HEK293T (cell line): ENCODE results near the gene PSPC1.

ENCODE experiments used
- BHLHE40 ChIP-seq: fragments of 450-650 bp; IDR thresholded peaks from 2 replicates; pipeline ENCODE4 v1.6.1; 2016; ENCODE audit warnings: mild to moderate bottlenecking, moderate library complexity, borderline replicate concordance
- ELF4 ChIP-seq: fragments of 450-650 bp; IDR thresholded peaks from 2 replicates; pipeline ENCODE4 v1.6.1; 2017; ENCODE audit warnings: antibody characterized with exemption
- FOXA1 ChIP-seq: fragments of 450-650 bp; IDR thresholded peaks from 2 replicates; pipeline ENCODE4 v1.6.1; 2016; ENCODE audit warnings: mild to moderate bottlenecking
- FOXK2 ChIP-seq: fragments of 450-650 bp; IDR thresholded peaks from 2 replicates; pipeline ENCODE4 v1.6.1; 2016; ENCODE audit warnings: mild to moderate bottlenecking
- FOXM1 ChIP-seq: fragments of 450-650 bp; IDR thresholded peaks from 2 replicates; pipeline ENCODE4 v1.6.1; 2017; ENCODE audit warnings: mild to moderate bottlenecking, borderline replicate concordance
- HDGF ChIP-seq: fragments of 450-650 bp; IDR thresholded peaks from 2 replicates; pipeline ENCODE4 v1.6.1; 2017; ENCODE audit warnings: antibody characterized with exemption, borderline replicate concordance
- LEF1 ChIP-seq: fragments of 450-650 bp; IDR thresholded peaks from 2 replicates; pipeline ENCODE4 v1.6.1; 2017; ENCODE audit warnings: mild to moderate bottlenecking, borderline replicate concordance
- SP1 ChIP-seq: fragments of 450-650 bp; IDR thresholded peaks from 2 replicates; pipeline ENCODE4 v1.6.1; 2017
- SUZ12 ChIP-seq: fragments of 450-650 bp; IDR thresholded peaks from 2 replicates; pipeline ENCODE4 v1.6.1; 2016; ENCODE audit warnings: mild to moderate bottlenecking
- ZNF384 ChIP-seq: fragments of 450-650 bp; IDR thresholded peaks from 2 replicates; pipeline ENCODE4 v1.6.1; 2016
- TF ChIP-seq, protein P1 (sequence below): fragments of 450-650 bp; IDR thresholded peaks from 2 replicates; pipeline ENCODE4 v1.6.1; 2016

GRCh38 chr13:19766591-19766990, 16.2 kb downstream of the PSPC1 start:
- TF ChIP-seq FOXA1 (no peak), BHLHE40 (no peak), FOXK2 (no peak), LEF1 (no peak), FOXM1 (no peak), SP1 (no peak), ZNF384 (no peak), ELF4 (no peak), SUZ12 (no peak), HDGF (no peak)
- TF ChIP-seq, protein P1, sequence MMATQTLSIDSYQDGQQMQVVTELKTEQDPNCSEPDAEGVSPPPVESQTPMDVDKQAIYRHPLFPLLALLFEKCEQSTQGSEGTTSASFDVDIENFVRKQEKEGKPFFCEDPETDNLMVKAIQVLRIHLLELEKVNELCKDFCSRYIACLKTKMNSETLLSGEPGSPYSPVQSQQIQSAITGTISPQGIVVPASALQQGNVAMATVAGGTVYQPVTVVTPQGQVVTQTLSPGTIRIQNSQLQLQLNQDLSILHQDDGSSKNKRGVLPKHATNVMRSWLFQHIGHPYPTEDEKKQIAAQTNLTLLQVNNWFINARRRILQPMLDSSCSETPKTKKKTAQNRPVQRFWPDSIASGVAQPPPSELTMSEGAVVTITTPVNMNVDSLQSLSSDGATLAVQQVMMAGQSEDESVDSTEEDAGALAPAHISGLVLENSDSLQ, result no peak
